HPDE6-E6E7 (cell line): ENCODE results near the gene CLEC5A.
"Not testable (repeated sequence)": the region's sequence is repeated elsewhere in the genome, so short reads cannot be mapped to it uniquely, and the experiment has no call there.

ENCODE experiments used
- DNase-seq: peaks from one replicate; pipeline ENCODE4 v3.0.0; 2011; ENCODE audit warnings: missing footprints; ENCODE audit errors: extremely low spot score

The CLEC5A gene

GRCh38 chr7:141949021-141949420 is 2.2 kb upstream of the CLEC5A start:
- no peak for DNase-seq

- peak; percentile 77 for DNase-seq
Observed at GRCh38 chr7:141945356-141945755, 1.4 kb downstream of the CLEC5A start.

GRCh38 chr7:141944811-141945210 is 2.0 kb downstream of the CLEC5A start:
- DNase-seq: no peak

GRCh38 chr7:141943846-141944245 is 2.9 kb downstream of the CLEC5A start:
- DNase-seq: no peak

GRCh38 chr7:141941075-141941474 is 5.7 kb downstream of the CLEC5A start:
- DNase-seq: no peak

- no peak for DNase-seq
Observed at GRCh38 chr7:141930211-141930610, 16.6 kb downstream of the CLEC5A start.

GRCh38 chr7:141928845-141929195 is 18.0 kb downstream of the CLEC5A start:
- DNase-seq: no peak

- DNase-seq: no peak
Observed at GRCh38 chr7:141928146-141928844, 18.5 kb downstream of the CLEC5A start.

- peak; percentile 66 for DNase-seq
Observed at GRCh38 chr7:141920281-141920680, 26.5 kb downstream of the CLEC5A start.

- DNase-seq: no peak
Observed at GRCh38 chr7:141916099-141916498, 30.7 kb downstream of the CLEC5A start, which contains the start of gene OR9A4. TSS of gene OR9A4 (plus strand) at chr7:141916399. CDS start at chr7:141918876, 2,477 bp downstream.

- peak; percentile 80 for DNase-seq
Observed at GRCh38 chr7:141915565-141915964, 31.2 kb downstream of the CLEC5A start.

- DNase-seq: no peak
Observed at GRCh38 chr7:141911391-141911790, 35.4 kb downstream of the CLEC5A start.

- DNase-seq: no peak
Observed at GRCh38 chr7:141906285-141906684, 40.5 kb downstream of the CLEC5A start.

GRCh38 chr7:141899366-141899765 is 47.4 kb downstream of the CLEC5A start:
- DNase-seq: not testable (repeated sequence)

GRCh38 chr7:141891336-141891735 is 55.4 kb downstream of the CLEC5A start:
- DNase-seq: no peak

- no peak for DNase-seq
Observed at GRCh38 chr7:141889321-141889720, 57.5 kb downstream of the CLEC5A start.

GRCh38 chr7:141884539-141885225 is 62.1 kb downstream of the CLEC5A start:
- DNase-seq: no peak

GRCh38 chr7:141880960-141881359 is 65.8 kb downstream of the CLEC5A start:
- no peak for DNase-seq

GRCh38 chr7:141877365-141877764 is 69.4 kb downstream of the CLEC5A start:
- DNase-seq: no peak
